Panc1 (cell line): ENCODE results near the gene TMPRSS3. TPM values are rescaled to one million over a fixed set of nuclear protein-coding genes. Genes with fewer than 3 reads are reported as not detected.

ENCODE experiments used
- ATAC-seq: fragments of 200-7000 bp; cut with Tn5 transposase; 2 replicates; pipeline ENCODE4 v1.9.1; 2020; ENCODE audit warnings: mild to moderate bottlenecking, moderate library complexity
- BruUV-seq: library from RNA; stranded (reverse); fragments of 400-500 nt; replicated peaks from 2 replicates; lab custom pipeline; 2021; lab: Mats Ljungman, UMichigan
- CTCF ChIA-PET: fragments of 300-600 bp; sonication (Branson Sonifier 250); formaldehyde crosslinking; loops from one replicate; lab custom pipeline; 2022; ENCODE audit warnings: antibody characterized with exemption; lab: Charles Lee
- POLR2A ChIA-PET: fragments of 300-600 bp; sonication (Branson Sonifier 250); formaldehyde crosslinking; loops from one replicate; lab custom pipeline; 2022; ENCODE audit warnings: antibody characterized with exemption; lab: Charles Lee
- DNase-seq: peaks from one replicate; pipeline ENCODE4 v3.0.0-alpha.2; 2010; ENCODE audit warnings: low read depth, low spot score
- H3K27ac ChIP-seq: 2 replicates; pipeline ENCODE4 v1.5.1; 2011; ENCODE audit warnings: mild to moderate bottlenecking, low read length, inconsistent platforms
- H3K27me3 ChIP-seq: fragments of 200-500 bp; sonication (Bioruptor generic); 2 replicates; pipeline ENCODE4 v1.6.0; 2014; ENCODE audit warnings: low read length, inconsistent platforms; ENCODE audit not compliant: control insufficient read depth, insufficient read depth
- H3K36me3 ChIP-seq: fragments of 200-500 bp; sonication (Bioruptor generic); 2 replicates; pipeline ENCODE4 v1.5.1; 2014; ENCODE audit warnings: inconsistent platforms, mild to moderate bottlenecking, low read length, moderate library complexity; ENCODE audit not compliant: control insufficient read depth, insufficient read depth
- H3K4me1 ChIP-seq: 2 replicates; pipeline ENCODE4 v1.5.1; 2011; ENCODE audit warnings: inconsistent platforms, mild to moderate bottlenecking, low read length, moderate library complexity; ENCODE audit not compliant: control insufficient read depth, insufficient read depth
- H3K4me3 ChIP-seq, 2 experiments: 2 replicates each; pipeline ENCODE4 v1.5.1; 2011 to 2012; ENCODE audit warnings: low read depth in 2 of 2, low read length in 2 of 2, mild to moderate bottlenecking in 2 of 2, inconsistent platforms in 1 of 2, moderate library complexity in 1 of 2
- H3K9me3 ChIP-seq: fragments of 200-500 bp; sonication (Bioruptor generic); 2 replicates; pipeline ENCODE4 v1.5.1; 2014; ENCODE audit warnings: low read depth, mild to moderate bottlenecking, inconsistent platforms, low read length, moderate library complexity; ENCODE audit not compliant: control insufficient read depth, insufficient read depth
- POLR2AphosphoS5 ChIP-seq: IDR thresholded peaks from 2 replicates; pipeline ENCODE4 v1.6.1; 2012; ENCODE audit warnings: mild to moderate bottlenecking, low read depth, low read length, moderate library complexity
- SIN3A ChIP-seq: IDR thresholded peaks from 2 replicates; pipeline ENCODE4 v1.6.1; 2012; ENCODE audit warnings: low read depth, mild to moderate bottlenecking, low read length, moderate library complexity, borderline replicate concordance; ENCODE audit not compliant: insufficient read depth
- TCF7L2 ChIP-seq: IDR thresholded peaks from 2 replicates; pipeline ENCODE4 v1.6.1; 2011; ENCODE audit warnings: mild to moderate bottlenecking, low read depth, low read length, inconsistent platforms
- in situ Hi-C: cut with HindIII; loops from 2 replicates; pipeline ENCODE4 v1.10.0; 2016; ENCODE audit warnings: low sequenced_read_pairs, low pct_unique_long_range_greater_than_20kb
- intact Hi-C: fragments of 100-400 bp; cut with micrococcal nuclease; formaldehyde crosslinking; loops from one replicate; pipeline ENCODE4 v1.10.0; 2022; ENCODE audit not compliant: unreplicated experiment
- total RNA-seq: library from RNA; stranded (reverse); gene quantifications from one replicate; pipeline ENCODE4 v1.2.1, GENCODE V29; 2021; ENCODE audit not compliant: unreplicated experiment
- TF ChIP-seq, protein P1 (sequence below), 2 experiments: IDR thresholded peaks; 2 replicates each; pipeline ENCODE4 v1.6.1; 2011 to 2012; ENCODE audit warnings: low read depth in 2 of 2, control low read depth in 1 of 2, low read length in 1 of 2, mild to moderate bottlenecking in 1 of 2, moderate library complexity in 1 of 2; ENCODE audit not compliant: insufficient read depth in 1 of 2
- TF ChIP-seq, protein P2 (sequence below): fragments of 450-650 bp; IDR thresholded peaks from 2 replicates; pipeline ENCODE4 v1.5.1; 2017; ENCODE audit warnings: mild to moderate bottlenecking

TMPRSS3 gene
- total RNA-seq, 1 experiment from 2014 or later = not detected

GRCh38 chr21:42343963-42344510 is 51.8 kb downstream of the TMPRSS3 start:
- ChIA-PET CTCF (no interaction called here), POLR2A (no interaction called here)
- intact Hi-C loops = no loop called here
- H3K27ac ChIP-seq = no peak overlapping the region
- no peak for TF ChIP-seq TCF7L2
- H3K27me3 ChIP-seq = no peaks in the 10 kb centered on the region
- no peak overlapping the region for H3K4me3 ChIP-seq
- DNase-seq (no peak), ATAC-seq (no peak)
- no peaks in the 10 kb centered on the region for H3K36me3 ChIP-seq
- BruUV-seq = no TSS peak
- in situ Hi-C loops = no loop called here
- H3K4me1 ChIP-seq = no peaks in the 10 kb centered on the region
- H3K9me3 ChIP-seq = no peaks in the 10 kb centered on the region

GRCh38 chr21:42343556-42343955 is 52.3 kb downstream of the TMPRSS3 start:
- in situ Hi-C loops (no loop called here), intact Hi-C loops (no loop called here)
- Histone ChIP-seq H3K4me1 (no peaks in the 10 kb centered on the region), H3K27me3 (no peaks in the 10 kb centered on the region), H3K36me3 (no peaks in the 10 kb centered on the region), H3K9me3 (no peaks in the 10 kb centered on the region), H3K4me3 (no peak overlapping the region), H3K27ac (no peak overlapping the region)
- TF ChIP-seq SIN3A = no peak
- TF ChIP-seq POLR2AphosphoS5 = no peak
- TF ChIP-seq, protein P1, sequence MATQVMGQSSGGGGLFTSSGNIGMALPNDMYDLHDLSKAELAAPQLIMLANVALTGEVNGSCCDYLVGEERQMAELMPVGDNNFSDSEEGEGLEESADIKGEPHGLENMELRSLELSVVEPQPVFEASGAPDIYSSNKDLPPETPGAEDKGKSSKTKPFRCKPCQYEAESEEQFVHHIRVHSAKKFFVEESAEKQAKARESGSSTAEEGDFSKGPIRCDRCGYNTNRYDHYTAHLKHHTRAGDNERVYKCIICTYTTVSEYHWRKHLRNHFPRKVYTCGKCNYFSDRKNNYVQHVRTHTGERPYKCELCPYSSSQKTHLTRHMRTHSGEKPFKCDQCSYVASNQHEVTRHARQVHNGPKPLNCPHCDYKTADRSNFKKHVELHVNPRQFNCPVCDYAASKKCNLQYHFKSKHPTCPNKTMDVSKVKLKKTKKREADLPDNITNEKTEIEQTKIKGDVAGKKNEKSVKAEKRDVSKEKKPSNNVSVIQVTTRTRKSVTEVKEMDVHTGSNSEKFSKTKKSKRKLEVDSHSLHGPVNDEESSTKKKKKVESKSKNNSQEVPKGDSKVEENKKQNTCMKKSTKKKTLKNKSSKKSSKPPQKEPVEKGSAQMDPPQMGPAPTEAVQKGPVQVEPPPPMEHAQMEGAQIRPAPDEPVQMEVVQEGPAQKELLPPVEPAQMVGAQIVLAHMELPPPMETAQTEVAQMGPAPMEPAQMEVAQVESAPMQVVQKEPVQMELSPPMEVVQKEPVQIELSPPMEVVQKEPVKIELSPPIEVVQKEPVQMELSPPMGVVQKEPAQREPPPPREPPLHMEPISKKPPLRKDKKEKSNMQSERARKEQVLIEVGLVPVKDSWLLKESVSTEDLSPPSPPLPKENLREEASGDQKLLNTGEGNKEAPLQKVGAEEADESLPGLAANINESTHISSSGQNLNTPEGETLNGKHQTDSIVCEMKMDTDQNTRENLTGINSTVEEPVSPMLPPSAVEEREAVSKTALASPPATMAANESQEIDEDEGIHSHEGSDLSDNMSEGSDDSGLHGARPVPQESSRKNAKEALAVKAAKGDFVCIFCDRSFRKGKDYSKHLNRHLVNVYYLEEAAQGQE (IDR thresholded peaks at IDR 0.05; ENCODE audit: insufficient read depth in 1 of 2, low read depth in 2 of 2, low read length in 1 of 2) = no peak
- no peak for TF ChIP-seq TCF7L2
- TF ChIP-seq, protein P2, sequence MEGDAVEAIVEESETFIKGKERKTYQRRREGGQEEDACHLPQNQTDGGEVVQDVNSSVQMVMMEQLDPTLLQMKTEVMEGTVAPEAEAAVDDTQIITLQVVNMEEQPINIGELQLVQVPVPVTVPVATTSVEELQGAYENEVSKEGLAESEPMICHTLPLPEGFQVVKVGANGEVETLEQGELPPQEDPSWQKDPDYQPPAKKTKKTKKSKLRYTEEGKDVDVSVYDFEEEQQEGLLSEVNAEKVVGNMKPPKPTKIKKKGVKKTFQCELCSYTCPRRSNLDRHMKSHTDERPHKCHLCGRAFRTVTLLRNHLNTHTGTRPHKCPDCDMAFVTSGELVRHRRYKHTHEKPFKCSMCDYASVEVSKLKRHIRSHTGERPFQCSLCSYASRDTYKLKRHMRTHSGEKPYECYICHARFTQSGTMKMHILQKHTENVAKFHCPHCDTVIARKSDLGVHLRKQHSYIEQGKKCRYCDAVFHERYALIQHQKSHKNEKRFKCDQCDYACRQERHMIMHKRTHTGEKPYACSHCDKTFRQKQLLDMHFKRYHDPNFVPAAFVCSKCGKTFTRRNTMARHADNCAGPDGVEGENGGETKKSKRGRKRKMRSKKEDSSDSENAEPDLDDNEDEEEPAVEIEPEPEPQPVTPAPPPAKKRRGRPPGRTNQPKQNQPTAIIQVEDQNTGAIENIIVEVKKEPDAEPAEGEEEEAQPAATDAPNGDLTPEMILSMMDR = no peak
- ATAC-seq = no peak
- CTCF ChIA-PET = no interaction called here
- no peak for DNase-seq
- no TSS peak for BruUV-seq
- POLR2A ChIA-PET = no interaction called here

DNA sequence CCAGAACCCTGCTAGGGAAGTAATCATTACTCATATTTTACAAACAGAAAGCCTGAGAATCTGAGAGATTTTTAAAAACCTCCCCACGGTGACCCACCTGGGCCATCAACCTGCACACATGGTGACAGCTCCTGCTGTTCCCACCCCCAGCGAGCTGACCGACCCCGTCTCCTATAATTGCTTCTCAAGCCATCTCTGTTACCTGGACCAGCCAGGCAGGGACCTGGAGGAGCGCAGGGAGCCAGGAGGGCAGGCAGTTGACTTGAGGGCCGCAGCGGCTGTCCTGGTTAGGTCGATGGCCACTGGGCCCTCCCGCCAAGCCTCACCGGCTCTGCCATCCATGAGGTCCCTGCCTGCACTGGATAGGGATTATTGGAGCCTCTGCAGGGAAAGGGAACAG is 52.8 kb downstream of the TMPRSS3 start:
- intact Hi-C loops = no loop called here
- no peak for DNase-seq
- no peak for TF ChIP-seq POLR2AphosphoS5
- no peak for TF ChIP-seq TCF7L2
- TF ChIP-seq SIN3A = no peak
- TF ChIP-seq, protein P1 (IDR thresholded peaks at IDR 0.05; ENCODE audit: insufficient read depth in 1 of 2, low read depth in 2 of 2, low read length in 1 of 2) = no peak
- TF ChIP-seq, protein P2 = no peak
- in situ Hi-C loops = no loop called here
- Histone ChIP-seq H3K4me3 (no peak overlapping the region), H3K4me1 (no peaks in the 10 kb centered on the region), H3K27ac (no peak overlapping the region), H3K27me3 (no peaks in the 10 kb centered on the region), H3K36me3 (no peaks in the 10 kb centered on the region), H3K9me3 (no peaks in the 10 kb centered on the region)
- BruUV-seq = no TSS peak
- POLR2A ChIA-PET = no interaction called here
- ATAC-seq = no peak
- CTCF ChIA-PET = no interaction called here
